Epithelial cell of proximal tubule (primary cell): ENCODE measurements around the gene SMIM36. TPM values are rescaled to one million over a fixed set of nuclear protein-coding genes. Genes with fewer than 3 reads are reported as not detected.

Experiments used
- total RNA-seq: library from RNA; depleted of rRNA; stranded (reverse); fragments of >200 nt; gene quantifications from 2 replicates; pipeline ENCODE4 v1.2.3, GENCODE V29; 2015

SMIM36 gene
- total RNA-seq, 1 donor from 2014 or later = not detected

Other genes starting within 250 kb of the SMIM36 start
- 0.22 and 0.75 TPM in 2 replicates for gene HLF, start 246.5 kb downstream of the SMIM36 start, total RNA-seq
- gene MMD, start 89.6 kb downstream of the SMIM36 start, total RNA-seq = 26.6 and 34.3 TPM in 2 replicates
- gene TMEM100, start 211.4 kb upstream of the SMIM36 start, total RNA-seq = not detected in 2 replicates
- gene PCTP, start 239.6 kb upstream of the SMIM36 start, total RNA-seq = 11.4 and 19.5 TPM in 2 replicates